Measurements from ENCODE around the gene CLEC16A. TPM values are rescaled to one million over a fixed set of nuclear protein-coding genes. Genes with fewer than 3 reads are reported as not detected.

Gene CLEC16A
- total RNA-seq, 1 donor from 2014 or later = 7.8 TPM

GRCh38 chr16:11082860-11083388, 138.6 kb downstream of the CLEC16A start:
- peaks cover 42% of the 10 kb centered on the region for H3K4me1 Mint-ChIP-seq
- no peak overlapping the region for H2AFZ ChIP-seq (replicated peaks)

GRCh38 chr16:11084484-11084875, 140.1 kb downstream of the CLEC16A start:
- Mint-ChIP-seq H3K4me1 (peaks cover 39% of the 10 kb centered on the region), H3K27me3 (ENCODE audit: insufficient read depth, low read depth) (no peaks in the 10 kb centered on the region), H3K4me3 (no peak overlapping the region), H3K36me3 (no peaks in the 10 kb centered on the region), H3K27ac (peak overlapping the region; percentile 74), H3K9me3 (no peaks in the 10 kb centered on the region)
- TF ChIP-seq EZH2 (IDR thresholded peaks at IDR 0.05) = no peak
- no peak for TF ChIP-seq EZH2phosphoT487 (IDR thresholded peaks at IDR 0.05)
- TF ChIP-seq CTCF (IDR thresholded peaks at IDR 0.05) = no peak
- Histone ChIP-seq H3K27me3 (no peaks in the 10 kb centered on the region), H3K9ac (no peak overlapping the region), H3F3A (ENCODE audit: low read depth) (no peaks in the 10 kb centered on the region), H2AFZ (replicated peaks) (no peak overlapping the region), H3K79me2 (ENCODE audit: low read depth) (no peaks in the 10 kb centered on the region), H3K4me2 (no peak overlapping the region), H3K9me3 (ENCODE audit: low read depth) (no peaks in the 10 kb centered on the region), H3K36me3 (no peaks in the 10 kb centered on the region), H3K4me1 (peaks cover 27% of the 10 kb centered on the region), H3K4me3 (no peak overlapping the region), H3K27ac (no peak overlapping the region), H4K20me1 (ENCODE audit: low read depth) (no peaks in the 10 kb centered on the region)
- no peak for DNase-seq (ENCODE audit: low spot score)

More at GRCh38 chr16:11082860-11083388, 138.6 kb downstream of the CLEC16A start:
- DNase-seq (ENCODE audit: low spot score) = no peak
- no peaks in the 10 kb centered on the region for H3K9me3 Mint-ChIP-seq
- no peaks in the 10 kb centered on the region for H3K27me3 ChIP-seq
- no peak overlapping the region for H3K4me3 ChIP-seq
- peak overlapping the region; percentile 37 for H3K27ac Mint-ChIP-seq
- H3K4me3 Mint-ChIP-seq = no peak overlapping the region
- no peak overlapping the region for H3K4me2 ChIP-seq
- H3F3A ChIP-seq (ENCODE audit: low read depth) = no peaks in the 10 kb centered on the region
- no peaks in the 10 kb centered on the region for H3K36me3 Mint-ChIP-seq
- no peak overlapping the region for H3K27ac ChIP-seq
- no peaks in the 10 kb centered on the region for H3K36me3 ChIP-seq
- H3K27me3 Mint-ChIP-seq (ENCODE audit: insufficient read depth, low read depth) = no peaks in the 10 kb centered on the region
- H3K9ac ChIP-seq = no peak overlapping the region
- no peaks in the 10 kb centered on the region for H3K9me3 ChIP-seq (ENCODE audit: low read depth)
- TF ChIP-seq CTCF (IDR thresholded peaks at IDR 0.05) = no peak
- no peak for TF ChIP-seq EZH2 (IDR thresholded peaks at IDR 0.05)
- TF ChIP-seq EZH2phosphoT487 (IDR thresholded peaks at IDR 0.05) = no peak
- peaks cover 24% of the 10 kb centered on the region for H3K4me1 ChIP-seq
- H3K79me2 ChIP-seq (ENCODE audit: low read depth) = no peaks in the 10 kb centered on the region
- no peaks in the 10 kb centered on the region for H4K20me1 ChIP-seq (ENCODE audit: low read depth)

- no peak overlapping the region for H3K4me3 Mint-ChIP-seq
- peaks cover 37% of the 10 kb centered on the region for H3K4me1 Mint-ChIP-seq
- H3K36me3 Mint-ChIP-seq = no peaks in the 10 kb centered on the region
- Histone ChIP-seq H4K20me1 (ENCODE audit: low read depth) (no peaks in the 10 kb centered on the region), H3K4me3 (no peak overlapping the region), H3K36me3 (no peaks in the 10 kb centered on the region), H3K4me1 (peaks cover 27% of the 10 kb centered on the region), H3K27me3 (no peaks in the 10 kb centered on the region), H3K27ac (no peak overlapping the region), H3K9ac (no peak overlapping the region), H3F3A (ENCODE audit: low read depth) (no peaks in the 10 kb centered on the region), H2AFZ (replicated peaks) (no peak overlapping the region), H3K4me2 (no peak overlapping the region), H3K9me3 (ENCODE audit: low read depth) (no peaks in the 10 kb centered on the region), H3K79me2 (ENCODE audit: low read depth) (no peaks in the 10 kb centered on the region)
- peak overlapping the region; percentile 74 for H3K27ac Mint-ChIP-seq
- DNase-seq (ENCODE audit: low spot score) = peak; percentile 32
- TF ChIP-seq CTCF (IDR thresholded peaks at IDR 0.05) (no peak), EZH2 (IDR thresholded peaks at IDR 0.05) (no peak), EZH2phosphoT487 (IDR thresholded peaks at IDR 0.05) (no peak)
- peaks cover 2% of the 10 kb centered on the region for H3K27me3 Mint-ChIP-seq (ENCODE audit: insufficient read depth, low read depth)
- no peaks in the 10 kb centered on the region for H3K9me3 Mint-ChIP-seq
Observed at GRCh38 chr16:11084876-11085485, 140.6 kb downstream of the CLEC16A start.
